Keratinocyte (primary cell): ENCODE measurements around the gene GNG5. TPM values are rescaled to one million over a fixed set of nuclear protein-coding genes. Genes with fewer than 3 reads are reported as not detected.

Experiments
- DNase-seq: peaks from one replicate; pipeline ENCODE4 v3.0.0-alpha.2; 2011; ENCODE audit warnings: low read depth, missing footprints, low spot score
- FAIRE-seq: peaks from 2 replicates; lab custom pipeline; 2011; peaks lifted over from hg19 to GRCh38; lab: Jason Lieb, UNC
- H2AFZ ChIP-seq: 2 replicates; pipeline ENCODE4 v1.6.0; 2012; ENCODE audit warnings: low read length, control low read depth, inconsistent platforms; ENCODE audit not compliant: control insufficient read depth
- H3K27ac ChIP-seq: 2 replicates; pipeline ENCODE4 v1.5.1; 2011; ENCODE audit warnings: low read length; ENCODE audit not compliant: control insufficient read depth, insufficient read depth
- H3K27me3 ChIP-seq: 3 replicates; pipeline ENCODE4 v1.6.0; 2011; ENCODE audit warnings: low read length; ENCODE audit not compliant: control insufficient read depth, insufficient read depth; ENCODE audit errors: extremely low read depth
- H3K36me3 ChIP-seq, 2 experiments: 2 replicates in 1 of 2; 3 replicates in 1 of 2; pipeline ENCODE4 v1.5.1; 2011; ENCODE audit warnings: low read length in 2 of 2, mild to moderate bottlenecking in 1 of 2; ENCODE audit not compliant: control insufficient read depth in 2 of 2, insufficient read depth in 2 of 2; ENCODE audit errors: extremely low read depth in 1 of 2
- H3K4me1 ChIP-seq: 3 replicates; pipeline ENCODE4 v1.5.1; 2011; ENCODE audit warnings: low read length; ENCODE audit not compliant: control insufficient read depth, insufficient read depth; ENCODE audit errors: extremely low read depth
- H3K4me2 ChIP-seq: 3 replicates; pipeline ENCODE4 v1.6.0; 2011; ENCODE audit warnings: low read depth, low read length; ENCODE audit not compliant: control insufficient read depth, insufficient read depth; ENCODE audit errors: extremely low read depth
- H3K4me3 ChIP-seq, 3 experiments: fragments of 200-600 bp in 1 of 3; sonication (generic) in 1 of 3; 2 replicates in 2 of 3; 3 replicates in 1 of 3; pipeline ENCODE4 v1.5.1; 2011 to 2016; ENCODE audit warnings: low read length in 3 of 3, mild to moderate bottlenecking in 3 of 3, control low read depth in 2 of 3, inconsistent platforms in 1 of 3, low read depth in 1 of 3, mixed read lengths in 1 of 3, mixed run types in 1 of 3, moderate library complexity in 1 of 3; ENCODE audit not compliant: control insufficient read depth in 2 of 3, insufficient read depth in 2 of 3; ENCODE audit errors: extremely low read depth in 1 of 3
- H3K79me2 ChIP-seq: 2 replicates; pipeline ENCODE4 v1.6.0; 2012; ENCODE audit warnings: low read length; ENCODE audit not compliant: control insufficient read depth, insufficient read depth
- H3K9ac ChIP-seq: 3 replicates; pipeline ENCODE4 v1.6.0; 2011; ENCODE audit warnings: low read length; ENCODE audit not compliant: control insufficient read depth, insufficient read depth; ENCODE audit errors: extremely low read depth
- H3K9me1 ChIP-seq: 3 replicates; pipeline ENCODE4 v1.6.0; 2011; ENCODE audit warnings: low read length; ENCODE audit not compliant: control insufficient read depth, insufficient read depth; ENCODE audit errors: extremely low read depth
- H3K9me3 ChIP-seq: 2 replicates; pipeline ENCODE4 v1.5.1; 2012; ENCODE audit warnings: low read depth, low read length; ENCODE audit not compliant: control insufficient read depth
- H4K20me1 ChIP-seq: 3 replicates; pipeline ENCODE4 v1.6.0; 2011; ENCODE audit warnings: low read length; ENCODE audit not compliant: control insufficient read depth, insufficient read depth; ENCODE audit errors: extremely low read depth
- CTCF ChIP-seq, 3 experiments: IDR thresholded peaks in 1 of 3; conservative IDR thresholded peaks in 1 of 3; optimal IDR thresholded peaks in 1 of 3; 2 replicates in 2 of 3; 3 replicates in 1 of 3; pipeline versions ENCODE3 to v1.5.1; 2011; ENCODE audit warnings: low read length in 3 of 3, mild to moderate bottlenecking in 3 of 3, moderate library complexity in 2 of 3, control low read depth in 1 of 3, inconsistent platforms in 1 of 3; ENCODE audit not compliant: insufficient read depth in 2 of 3; ENCODE audit errors: extremely low read depth in 1 of 3
- EZH2 ChIP-seq: IDR thresholded peaks from one replicate; pipeline ENCODE4 v1.6.1; 2012; ENCODE audit warnings: inconsistent platforms, mild to moderate bottlenecking, low read length, moderate library complexity
- dilution Hi-C: fragments of 300-500 bp; cut with MboI; formaldehyde crosslinking; loops from one replicate; pipeline ENCODE4 v1.7.0; 2020; ENCODE audit warnings: low sequenced_read_pairs; ENCODE audit not compliant: extremely low pct_ligation_motif_present
- polyA plus RNA-seq, 5 experiments: library from polyadenylated mRNA; depleted of rRNA in 3 of 5; stranded (reverse) in 3 of 5; stranded (forward) in 1 of 5; unstranded in 1 of 5; fragments of >200 nt; gene quantifications; 1 replicate in 1 of 5; 2 replicates in 3 of 5; 3 replicates in 1 of 5; pipeline versions ENCODE4 v1.2.1 to v1.2.3, GENCODE V29; 2011 to 2012; ENCODE audit warnings: missing spikeins in 2 of 5, low read depth in 1 of 5, low replicate concordance in 1 of 5

The GNG5 gene
- polyA plus RNA-seq, 1 donor (not counting 4 experiments of a cell fraction or from before 2014, with no cell fraction given): 167 TPM

GRCh38 chr1:84489766-84490165, 16.6 kb downstream of the GNG5 start:
- no peak overlapping the region for H2AFZ ChIP-seq
- dilution Hi-C loops: no loop called here
- TF ChIP-seq EZH2 (no peak), CTCF (optimal IDR thresholded peaks at IDR 0.05 in 1 of 3, IDR thresholded peaks at IDR 0.05 in 1 of 3, conservative IDR thresholded peaks at IDR 0.05 in 1 of 3; ENCODE audit: extremely low read depth in 1 of 3, insufficient read depth in 2 of 3, low read length in 3 of 3) (no peak)

GRCh38 chr1:84488107-84488506, 18.3 kb downstream of the GNG5 start:
- H2AFZ ChIP-seq: no peak overlapping the region
- dilution Hi-C loops: no loop called here
- peaks cover 27% of the 10 kb centered on the region for H3K79me2 ChIP-seq
- H3K9me1 ChIP-seq: no peaks in the 10 kb centered on the region
- H3K4me1 ChIP-seq: no peaks in the 10 kb centered on the region
- H3K9ac ChIP-seq: no peak overlapping the region
- H3K27me3 ChIP-seq: no peaks in the 10 kb centered on the region
- no peak for DNase-seq
- no peaks in the 10 kb centered on the region for H4K20me1 ChIP-seq
- FAIRE-seq: no peak
- H3K36me3 ChIP-seq: peaks cover 8 to 15% of the 10 kb centered on the region in 2 experiments
- H3K9me3 ChIP-seq: no peaks in the 10 kb centered on the region
- no peak for TF ChIP-seq EZH2
- TF ChIP-seq CTCF (optimal IDR thresholded peaks at IDR 0.05 in 1 of 3, IDR thresholded peaks at IDR 0.05 in 1 of 3, conservative IDR thresholded peaks at IDR 0.05 in 1 of 3; ENCODE audit: extremely low read depth in 1 of 3, insufficient read depth in 2 of 3, low read length in 3 of 3): no peak
- H3K4me2 ChIP-seq: no peak overlapping the region
- no peak overlapping the region for H3K27ac ChIP-seq
- no peak overlapping the region for H3K4me3 ChIP-seq

More at GRCh38 chr1:84489766-84490165, 16.6 kb downstream of the GNG5 start:
- Histone ChIP-seq H3K9me1 (no peaks in the 10 kb centered on the region), H3K36me3 (peaks cover 12 to 14% of the 10 kb centered on the region in 2 experiments), H4K20me1 (no peaks in the 10 kb centered on the region), H3K9me3 (no peaks in the 10 kb centered on the region), H3K27ac (no peak overlapping the region), H3K79me2 (peaks cover 23% of the 10 kb centered on the region), H3K9ac (no peak overlapping the region), H3K4me3 (no peak overlapping the region), H3K4me2 (no peak overlapping the region), H3K27me3 (no peaks in the 10 kb centered on the region), H3K4me1 (no peaks in the 10 kb centered on the region)
- DNase-seq (no peak), FAIRE-seq (no peak)
